Measurements from ENCODE around the gene KIAA0513. TPM values are rescaled to one million over a fixed set of nuclear protein-coding genes. Genes with fewer than 3 reads are reported as not detected.

The KIAA0513 gene
- total RNA-seq, 1 experiment from 2014 or later: 4.4 TPM

- no peak for DNase-seq
- H3K27me3 ChIP-seq: no peaks in the 10 kb centered on the region
Measured at GRCh38 chr16:85037721-85038120, 10.1 kb downstream of the KIAA0513 start.

GRCh38 chr16:85040685-85041084 lies 13.1 kb downstream of the KIAA0513 start:
- no peak overlapping the region for H3K4me3 ChIP-seq

More at GRCh38 chr16:85037721-85038120, 10.1 kb downstream of the KIAA0513 start:
- no peaks in the 10 kb centered on the region for H3K36me3 ChIP-seq
- no peak overlapping the region for H3K4me3 ChIP-seq
- no peaks in the 10 kb centered on the region for H3K9me3 ChIP-seq

GRCh38 chr16:85041219-85042166 lies 13.9 kb downstream of the KIAA0513 start:
- H3K36me3 ChIP-seq: no peaks in the 10 kb centered on the region
- DNase-seq: no peak
- H3K9me3 ChIP-seq: no peaks in the 10 kb centered on the region
- no peak overlapping the region for H3K4me3 ChIP-seq
- no peaks in the 10 kb centered on the region for H3K27me3 ChIP-seq

More at GRCh38 chr16:85040685-85041084, 13.1 kb downstream of the KIAA0513 start:
- no peaks in the 10 kb centered on the region for H3K9me3 ChIP-seq
- no peak for DNase-seq
- no peaks in the 10 kb centered on the region for H3K36me3 ChIP-seq
- H3K27me3 ChIP-seq: no peaks in the 10 kb centered on the region

DNA sequence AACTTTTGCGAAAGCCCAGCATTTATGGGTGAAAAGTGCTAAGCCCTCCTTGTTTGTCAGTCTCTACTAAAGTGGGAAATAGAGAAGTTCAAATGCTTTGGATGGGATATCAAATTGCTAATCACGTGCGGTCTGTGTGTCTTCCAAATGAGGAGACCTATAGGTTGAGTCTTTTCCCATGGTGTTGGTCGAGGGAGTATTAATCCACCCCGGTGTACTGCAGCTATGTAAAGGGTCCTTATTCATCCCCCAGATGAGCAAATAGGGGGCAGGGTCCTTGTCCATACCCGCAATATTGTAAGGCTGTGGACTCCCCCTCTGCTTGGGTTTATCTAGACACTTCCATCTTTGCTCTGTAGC lies 14.6 kb downstream of the KIAA0513 start:
- no peak for DNase-seq
- Histone ChIP-seq H3K27me3 (no peaks in the 10 kb centered on the region), H3K36me3 (no peaks in the 10 kb centered on the region), H3K9me3 (no peaks in the 10 kb centered on the region), H3K4me3 (no peak overlapping the region)

DNA sequence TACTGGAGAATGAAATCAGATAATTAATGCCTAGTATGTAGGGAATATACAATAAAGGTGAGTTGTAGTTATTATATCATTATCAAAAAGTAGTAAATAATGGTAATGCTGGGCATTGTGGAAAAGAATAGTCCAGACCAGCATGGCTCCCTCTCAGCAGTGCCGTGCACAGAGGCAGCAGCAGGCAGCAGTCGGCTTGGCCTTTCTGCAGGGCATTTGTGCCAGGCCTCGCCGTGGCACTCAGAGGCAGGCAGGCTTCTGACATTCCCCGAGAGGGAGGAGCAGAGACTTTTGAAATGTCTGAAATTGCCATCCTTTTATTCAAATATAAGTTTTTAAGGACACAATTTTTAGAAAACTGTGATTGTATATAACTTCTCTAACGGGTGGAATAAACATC lies 15.0 kb downstream of the KIAA0513 start:
- H3K36me3 ChIP-seq: no peaks in the 10 kb centered on the region
- no peaks in the 10 kb centered on the region for H3K9me3 ChIP-seq
- H3K27me3 ChIP-seq: no peaks in the 10 kb centered on the region
- H3K4me3 ChIP-seq: no peak overlapping the region
- no peak for DNase-seq

DNA sequence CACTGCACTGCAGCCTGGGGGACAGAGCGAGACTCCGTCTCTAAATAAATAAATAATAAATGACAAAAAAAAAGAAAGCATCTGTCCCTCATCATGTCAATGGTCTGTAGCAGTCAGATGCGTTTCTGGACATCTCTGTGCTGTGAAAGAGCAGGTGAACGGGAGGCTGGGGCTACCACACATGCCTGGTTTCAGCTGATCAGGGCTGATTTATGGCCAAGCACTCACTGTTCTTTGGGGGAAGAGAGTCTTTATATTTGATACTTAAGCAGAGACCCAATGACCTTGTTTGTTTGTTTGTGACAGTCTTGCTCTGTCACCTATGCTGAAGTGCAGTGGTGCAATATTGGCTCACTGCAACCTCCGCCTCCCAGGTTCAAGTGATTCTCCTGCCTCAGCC lies 17.5 kb downstream of the KIAA0513 start:
- Histone ChIP-seq H3K9me3 (no peaks in the 10 kb centered on the region), H3K27me3 (no peaks in the 10 kb centered on the region), H3K4me3 (no peak overlapping the region), H3K36me3 (no peaks in the 10 kb centered on the region)
- DNase-seq: no peak

DNA sequence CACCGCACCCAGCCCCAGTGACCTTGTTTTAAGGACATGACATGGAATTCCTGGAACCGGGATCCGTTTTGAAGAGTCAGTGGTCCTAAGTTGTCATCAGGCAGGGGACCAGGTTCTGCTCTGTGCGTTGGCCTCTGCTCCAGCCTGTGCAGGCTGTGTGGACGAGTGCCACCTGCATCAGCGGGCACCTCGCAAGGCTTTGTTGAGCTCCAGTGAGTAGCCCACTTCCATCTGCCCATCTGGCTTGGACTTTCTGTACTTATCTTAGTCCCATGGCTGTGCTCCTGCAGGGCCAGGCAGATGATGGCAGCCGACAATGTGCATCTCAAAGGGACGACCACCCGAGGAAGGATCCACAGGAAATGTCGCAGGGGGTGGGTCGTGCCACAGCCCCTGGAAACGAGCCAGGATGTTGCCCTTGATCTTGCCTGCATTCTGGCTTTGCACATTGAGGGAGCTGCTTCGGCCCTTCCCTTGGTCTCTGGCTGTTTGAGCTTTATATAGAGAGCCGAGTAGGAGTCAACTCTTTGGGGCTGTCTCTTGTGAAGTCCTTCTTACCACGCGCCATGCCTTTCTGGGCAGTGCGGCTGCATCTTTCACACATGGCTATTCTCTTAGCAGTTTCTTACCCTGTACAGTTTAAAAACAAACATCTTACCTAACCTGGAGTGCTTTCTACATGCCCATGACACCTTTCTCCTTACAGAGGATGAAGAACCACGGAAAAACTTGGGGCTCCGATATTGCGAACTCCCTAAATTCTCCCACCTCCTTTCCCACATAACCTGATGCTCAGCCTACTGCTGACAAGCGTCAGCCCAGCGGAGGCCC lies 18.3 kb downstream of the KIAA0513 start:
- Histone ChIP-seq H3K9me3 (no peaks in the 10 kb centered on the region), H3K27me3 (no peaks in the 10 kb centered on the region), H3K4me3 (no peak overlapping the region), H3K36me3 (no peaks in the 10 kb centered on the region)
- DNase-seq: no peak

DNA sequence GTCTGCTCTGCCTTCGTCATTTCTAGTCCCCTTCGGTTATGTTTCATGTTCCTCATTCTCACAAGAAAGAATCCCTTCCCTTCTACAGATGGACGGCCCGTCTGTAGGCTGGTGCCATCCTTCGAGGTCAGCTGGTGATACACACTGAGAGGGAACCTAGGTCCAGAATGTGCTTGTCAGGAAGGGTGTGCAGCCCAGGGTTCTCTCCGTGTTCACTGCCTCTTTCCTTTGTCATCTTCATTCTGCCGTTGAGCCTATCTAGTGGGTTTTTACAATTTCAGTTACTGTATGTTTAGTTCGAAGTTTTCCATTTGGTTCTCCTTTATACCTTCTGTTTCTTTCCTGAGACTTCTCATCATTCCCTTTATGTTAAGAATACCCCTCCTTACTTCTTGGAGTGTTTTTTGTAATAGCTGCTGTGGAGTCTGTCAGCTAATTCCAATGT lies 18.9 kb downstream of the KIAA0513 start:
- Histone ChIP-seq H3K36me3 (no peaks in the 10 kb centered on the region), H3K4me3 (no peak overlapping the region), H3K9me3 (no peaks in the 10 kb centered on the region), H3K27me3 (no peaks in the 10 kb centered on the region)
- DNase-seq: no peak

GRCh38 chr16:85046931-85047866 lies 19.6 kb downstream of the KIAA0513 start:
- no peak overlapping the region for H3K4me3 ChIP-seq
- H3K9me3 ChIP-seq: no peaks in the 10 kb centered on the region
- no peaks in the 10 kb centered on the region for H3K27me3 ChIP-seq
- no peaks in the 10 kb centered on the region for H3K36me3 ChIP-seq
- no peak for DNase-seq

DNA sequence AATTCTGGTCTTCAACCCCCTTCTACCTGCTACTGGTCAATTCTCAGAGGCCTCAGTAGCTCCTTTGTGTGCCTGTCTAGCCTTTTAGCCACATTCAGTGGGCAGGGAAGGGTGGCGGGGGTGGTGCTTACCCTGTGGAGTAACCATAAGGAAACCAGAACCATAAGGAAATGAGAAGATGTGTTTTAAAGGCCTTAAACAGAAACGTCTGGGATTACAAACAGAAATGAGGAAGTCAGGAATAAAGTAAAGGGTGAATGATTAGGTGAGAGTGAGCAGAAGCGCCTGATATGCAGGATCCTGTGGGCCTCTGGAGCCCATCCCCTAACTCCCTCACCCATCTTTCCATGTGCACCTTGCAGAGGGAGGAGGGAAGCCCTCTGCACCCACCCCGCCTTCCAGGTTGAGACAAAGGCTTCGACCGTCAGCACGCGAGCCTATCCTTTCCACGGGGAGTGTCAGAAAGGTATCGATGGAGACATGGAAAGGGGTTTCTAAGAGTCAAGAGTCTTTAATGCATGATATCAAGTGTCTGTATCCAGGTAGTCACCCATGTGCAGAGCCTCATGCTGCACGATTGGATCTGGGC lies 20.4 kb downstream of the KIAA0513 start:
- H3K27me3 ChIP-seq: no peaks in the 10 kb centered on the region
- no peaks in the 10 kb centered on the region for H3K36me3 ChIP-seq
- no peak overlapping the region for H3K4me3 ChIP-seq

DNA sequence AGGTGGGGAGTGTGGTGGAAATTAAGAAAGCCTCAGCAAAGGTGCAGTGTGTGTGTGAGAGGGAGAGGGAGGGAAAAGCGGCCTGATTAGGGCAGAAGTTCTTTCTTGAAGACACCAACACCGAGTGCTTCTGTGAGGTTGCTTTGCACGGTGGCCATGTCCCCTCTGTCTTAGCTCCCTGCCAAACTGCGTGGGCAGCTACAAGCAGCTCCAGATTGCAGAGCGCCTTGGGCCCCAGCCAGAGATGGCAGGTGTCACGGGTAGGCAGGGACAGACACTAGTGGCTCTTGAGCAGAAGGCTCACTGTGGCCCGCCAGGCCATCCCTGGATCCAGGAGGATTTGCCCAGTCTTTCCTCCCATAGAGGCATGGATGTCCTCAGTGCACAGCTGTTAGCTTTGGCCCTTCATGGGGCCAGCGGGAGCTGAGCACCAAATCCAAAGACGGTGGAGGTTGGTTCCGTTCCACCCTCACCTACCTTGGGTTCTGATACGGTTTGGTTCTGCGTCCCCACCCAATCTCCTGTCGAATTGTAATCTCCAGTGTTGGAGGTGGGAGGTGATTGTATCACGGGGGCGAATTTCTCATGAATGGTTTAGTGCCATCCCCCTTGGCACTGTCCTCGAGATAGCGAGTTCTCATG lies 21.4 kb downstream of the KIAA0513 start:
- H3K4me3 ChIP-seq: no peak overlapping the region

More for the DNA sequence above, 20.4 kb downstream of the KIAA0513 start:
- DNase-seq: no peak
- no peaks in the 10 kb centered on the region for H3K9me3 ChIP-seq

DNA sequence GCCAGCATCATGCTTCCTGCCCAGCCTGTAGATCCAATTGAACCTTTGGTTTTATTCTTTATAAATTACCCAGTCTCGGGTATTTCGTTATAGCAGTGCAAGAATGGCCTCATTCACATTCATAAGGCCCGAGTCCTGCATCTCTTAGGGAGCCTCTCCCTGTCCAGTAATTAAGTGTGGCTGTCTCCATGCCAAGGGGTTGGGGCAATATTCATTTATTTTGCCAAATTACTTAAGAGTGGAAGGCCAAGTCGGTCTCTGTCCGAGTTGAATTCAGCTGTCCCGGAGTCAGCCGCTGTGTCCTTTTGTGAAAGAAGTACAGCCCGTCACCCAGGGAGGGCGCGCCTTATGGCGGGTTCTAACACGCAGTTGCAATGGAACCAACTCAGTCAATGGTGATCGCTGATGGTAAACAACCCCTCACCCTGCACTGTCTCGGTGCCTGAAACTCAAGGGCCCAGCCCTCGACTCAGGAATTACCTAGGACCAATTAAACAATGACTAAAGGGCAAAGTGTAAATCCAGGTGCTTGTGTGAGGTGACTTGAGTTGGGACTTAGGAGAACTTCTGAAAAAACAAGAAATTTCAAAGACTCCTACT lies 22.2 kb downstream of the KIAA0513 start:
- H3K9me3 ChIP-seq: no peaks in the 10 kb centered on the region
- no peaks in the 10 kb centered on the region for H3K36me3 ChIP-seq
- H3K4me3 ChIP-seq: no peak overlapping the region
- DNase-seq: no peak
- no peaks in the 10 kb centered on the region for H3K27me3 ChIP-seq

More for the DNA sequence above, 21.4 kb downstream of the KIAA0513 start:
- Histone ChIP-seq H3K27me3 (no peaks in the 10 kb centered on the region), H3K9me3 (no peaks in the 10 kb centered on the region), H3K36me3 (no peaks in the 10 kb centered on the region)
- DNase-seq: no peak

- no peak for DNase-seq
- H3K9me3 ChIP-seq: no peaks in the 10 kb centered on the region
- H3K36me3 ChIP-seq: no peaks in the 10 kb centered on the region
- H3K4me3 ChIP-seq: no peak overlapping the region
- H3K27me3 ChIP-seq: no peaks in the 10 kb centered on the region
Measured at GRCh38 chr16:85051067-85051581, 23.5 kb downstream of the KIAA0513 start.

GRCh38 chr16:85051683-85052082 lies 24.1 kb downstream of the KIAA0513 start:
- Histone ChIP-seq H3K4me3 (no peak overlapping the region), H3K36me3 (no peaks in the 10 kb centered on the region), H3K27me3 (no peaks in the 10 kb centered on the region), H3K9me3 (no peaks in the 10 kb centered on the region)
- no peak for DNase-seq

GRCh38 chr16:85052536-85052935 lies 24.9 kb downstream of the KIAA0513 start:
- H3K27me3 ChIP-seq: no peaks in the 10 kb centered on the region
- no peaks in the 10 kb centered on the region for H3K36me3 ChIP-seq
- no peak for DNase-seq
- no peaks in the 10 kb centered on the region for H3K9me3 ChIP-seq
- H3K4me3 ChIP-seq: no peak overlapping the region
